ENCODE measurements around the gene STPG4. TPM values are rescaled to one million over a fixed set of nuclear protein-coding genes. Genes with fewer than 3 reads are reported as not detected.
A peak's percentile ranks its signal among the peaks of the same experiment; 100 is the strongest.

The STPG4 gene
- total RNA-seq, 4 donors from 2014 or later, result 0.30 to 2.6 (median 1.4) TPM; not detected in 1

DNA sequence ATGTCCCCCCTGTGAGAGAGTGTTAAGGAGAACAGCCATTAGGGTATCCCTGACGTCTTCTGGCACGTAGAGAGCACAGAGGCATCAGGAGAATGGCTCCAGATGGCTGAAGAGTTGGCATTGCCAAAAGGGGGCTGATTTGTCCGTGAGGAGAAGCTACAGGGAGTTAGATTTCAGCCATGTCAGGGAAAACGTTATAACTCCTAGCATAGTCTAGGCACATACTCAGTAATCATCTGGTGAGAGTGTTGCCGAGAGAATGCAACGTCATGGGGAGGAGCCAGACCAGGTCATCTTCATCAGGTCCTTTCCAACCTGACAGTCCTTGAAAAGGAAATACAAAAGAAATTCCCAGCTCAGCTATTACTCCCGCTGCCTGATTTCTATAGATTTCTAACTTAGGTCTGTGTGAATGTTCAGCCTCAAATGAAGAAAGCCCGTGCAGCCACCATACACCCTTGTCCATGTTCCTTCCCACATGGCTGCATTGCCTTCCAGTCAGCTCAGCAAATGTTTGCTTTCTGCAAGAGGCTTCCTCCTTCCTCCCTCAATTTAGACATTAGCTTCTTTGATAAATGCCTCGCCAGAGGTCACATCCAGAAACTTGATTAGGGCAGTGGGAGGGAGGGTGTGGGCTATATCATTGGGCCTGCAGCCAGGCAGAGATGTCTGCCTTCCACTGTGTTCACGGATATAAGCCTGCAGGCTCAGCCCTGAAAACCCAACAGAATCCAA, 93.0 kb downstream of the STPG4 start:
- Histone ChIP-seq H3K4me3 (no peak overlapping the region), H3K36me3 (peaks cover 0 to 12% (median 0%) of the 10 kb centered on the region in 3 donors), H3K4me1 (peaks cover 9 to 99% (median 58%) of the 10 kb centered on the region in 4 donors), H3K27ac (peak overlapping the region in 3 of 4 donors; percentile 38 to 71 (median 66)), H3K27me3 (no peaks in the 10 kb centered on the region), H3K9me3 (no peaks in the 10 kb centered on the region)
- no peak for TF ChIP-seq POLR2A (IDR thresholded peaks at IDR 0.05)
- no peak for TF ChIP-seq EP300 (IDR thresholded peaks at IDR 0.05)
- TF ChIP-seq CTCF (IDR thresholded peaks at IDR 0.05), result no peak
- 51 to 53% methylated on average over 10 of the region's 10 CpGs for WGBS, 2 donors
- DNase-seq (ENCODE audit: low spot score in 2 of 2), result no peak

- peak overlapping the region in 3 of 4 donors; percentile 33 to 66 (median 38) for H3K27ac ChIP-seq
- TF ChIP-seq EP300 (IDR thresholded peaks at IDR 0.05) (no peak), POLR2A (IDR thresholded peaks at IDR 0.05) (no peak), CTCF (IDR thresholded peaks at IDR 0.05) (no peak)
- H3K4me1 ChIP-seq, result peaks cover 15 to 100% (median 64%) of the 10 kb centered on the region in 4 donors
- H3K36me3 ChIP-seq, result peaks cover 0 to 12% (median 0%) of the 10 kb centered on the region in 3 donors
- WGBS, 2 donors, result 98 to 99% methylated on average over 11 of the region's 11 CpGs
- no peaks in the 10 kb centered on the region for H3K9me3 ChIP-seq
- no peak overlapping the region for H3K4me3 ChIP-seq
- no peak for DNase-seq (ENCODE audit: low spot score in 2 of 2)
- no peaks in the 10 kb centered on the region for H3K27me3 ChIP-seq
These were observed 94.4 kb downstream of the STPG4 start for GRCh38 chr2:47060652-47061170.

DNA sequence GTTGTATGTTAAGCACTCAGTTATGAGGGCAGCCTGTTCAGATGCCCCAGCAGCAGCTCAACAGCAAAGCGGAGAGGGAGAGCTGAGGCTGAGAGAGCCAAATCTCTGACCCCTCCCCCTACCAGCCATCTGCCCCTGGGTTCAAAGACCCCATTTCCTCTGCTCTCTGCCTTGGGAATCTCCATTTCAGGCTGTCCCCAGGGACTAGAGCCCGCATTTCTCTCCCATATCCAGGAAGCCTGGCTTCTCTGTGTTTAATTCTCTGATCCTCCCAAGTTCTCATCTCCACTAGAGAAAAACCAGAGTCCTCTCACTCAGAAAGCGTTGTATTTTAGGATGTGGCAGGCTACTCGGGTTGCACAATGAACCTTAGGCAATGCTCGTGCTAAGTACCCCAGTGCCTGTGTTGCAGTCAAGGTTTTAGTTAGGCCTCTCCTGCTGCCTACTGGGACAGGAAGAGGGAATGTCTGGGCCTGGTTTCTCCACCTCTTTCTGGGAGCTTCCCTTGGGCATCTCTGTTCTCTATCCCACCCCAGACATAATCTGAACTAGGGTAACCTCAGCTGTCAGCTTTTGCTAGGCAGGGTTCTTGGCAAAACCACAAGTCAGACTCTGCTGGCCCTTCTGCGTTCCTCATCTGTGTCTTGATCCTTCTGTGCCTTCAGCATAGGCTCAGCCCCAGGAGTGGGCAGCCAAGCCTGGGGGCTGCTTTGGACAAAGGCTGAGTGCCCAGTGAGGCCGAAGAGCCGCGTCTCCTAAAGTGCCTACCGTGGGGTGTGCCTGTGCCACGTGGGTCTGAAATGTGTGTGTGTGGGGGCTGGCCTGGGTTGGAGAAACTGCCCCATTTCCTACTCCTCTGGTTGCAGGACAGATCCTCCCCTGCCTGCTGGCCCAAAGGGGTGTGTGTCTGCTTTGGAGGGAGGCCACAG, 96.8 kb downstream of the STPG4 start:
- Histone ChIP-seq H3K27ac (peak overlapping the region; percentile 70 to 92 (median 77)), H3K4me3 (no peak overlapping the region), H3K4me1 (peaks cover 16 to 97% (median 65%) of the 10 kb centered on the region in 4 donors), H3K36me3 (peaks cover 0 to 22% (median 0%) of the 10 kb centered on the region in 3 donors), H3K9me3 (no peaks in the 10 kb centered on the region), H3K27me3 (no peaks in the 10 kb centered on the region)
- WGBS, 2 donors, result 29 to 38% methylated on average over 8 to 11 of the region's 11 CpGs
- peak in 1 of 2 donors; percentile 83 for DNase-seq (ENCODE audit: low spot score in 2 of 2)
- TF ChIP-seq POLR2A (IDR thresholded peaks at IDR 0.05), result no peak
- no peak for TF ChIP-seq CTCF (IDR thresholded peaks at IDR 0.05)
- peak; percentile 10 to 91 for TF ChIP-seq EP300 (IDR thresholded peaks at IDR 0.05)

DNA sequence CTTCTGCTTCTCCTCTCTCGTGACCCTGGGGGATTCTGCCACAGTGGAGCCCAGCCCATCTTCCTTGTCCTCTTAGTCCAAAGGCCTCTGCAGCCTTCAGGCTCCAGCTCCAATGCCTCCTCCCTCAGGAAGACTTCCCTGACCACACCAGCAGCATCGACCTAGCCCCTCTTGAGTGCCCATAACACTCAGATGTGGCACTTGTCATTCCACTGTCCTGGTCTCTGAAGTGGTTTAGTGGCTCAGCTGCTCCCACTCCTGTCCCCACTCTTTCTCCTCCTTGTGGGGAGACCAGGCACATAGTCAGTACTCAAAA, 97.5 kb downstream of the STPG4 start:
- TF ChIP-seq CTCF (IDR thresholded peaks at IDR 0.05), result no peak
- no peak for TF ChIP-seq POLR2A (IDR thresholded peaks at IDR 0.05)
- no peak for TF ChIP-seq EP300 (IDR thresholded peaks at IDR 0.05)
- H3K4me1 ChIP-seq, result peaks cover 16 to 97% (median 60%) of the 10 kb centered on the region in 4 donors
- no peaks in the 10 kb centered on the region for H3K9me3 ChIP-seq
- H3K4me3 ChIP-seq, result no peak overlapping the region
- H3K36me3 ChIP-seq, result peaks cover 0 to 29% (median 0%) of the 10 kb centered on the region in 3 donors
- whole genome bisulfite sequencing, 2 donors, result 25 to 40% methylated on average over 2 of the region's 2 CpGs
- H3K27ac ChIP-seq, result peak overlapping the region; percentile 70 to 92 (median 77)
- no peak for DNase-seq (ENCODE audit: low spot score in 2 of 2)
- no peaks in the 10 kb centered on the region for H3K27me3 ChIP-seq

All from tibial nerve (tissue), 4 donors.